Measurements from ENCODE around the gene MGAM2.

Gene MGAM2

DNA sequence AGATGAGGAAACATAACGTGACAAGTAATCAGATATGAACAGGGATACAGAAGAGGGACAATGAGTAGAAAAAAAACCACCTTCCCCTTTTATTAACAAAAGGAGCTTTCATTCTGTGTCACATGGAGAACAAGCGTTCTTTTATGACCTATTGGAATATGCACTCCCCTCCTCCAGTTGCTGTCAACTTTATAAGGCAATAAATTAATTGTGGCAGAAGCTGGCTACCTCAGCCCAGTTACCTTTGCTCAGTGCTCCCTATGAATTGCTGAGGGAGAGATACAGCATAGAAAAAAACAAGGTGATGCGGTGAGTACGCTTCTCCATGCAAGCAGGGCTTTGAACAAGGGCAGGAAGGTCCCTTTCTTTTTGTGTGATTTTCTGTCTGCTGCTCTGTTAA, at the start of gene MGAM2:
Gene MGAM2, plus strand, starts transcription at position 220 of the 400 bp plus-strand sequence. CDS start 5,156 bp downstream, outside the sequence.
- Histone ChIP-seq H3K9ac (ENCODE audit: low read depth, low read length) (no peak within 1 kb of the TSS), H3K9me3 (ENCODE audit: control insufficient read depth, insufficient read depth, low read length) (no peaks in the 10 kb centered on the region), H3K27ac (ENCODE audit: low read depth, low read length) (peak within 1 kb of the TSS; percentile 39), H3K4me3 (ENCODE audit: low read depth, low read length) (no peak within 1 kb of the TSS), H3K4me1 (ENCODE audit: control insufficient read depth, insufficient read depth, low read length) (peaks cover 11% of the 10 kb centered on the region), H3K27me3 (ENCODE audit: control insufficient read depth, insufficient read depth, low read length) (no peaks in the 10 kb centered on the region), H3K36me3 (ENCODE audit: control insufficient read depth, insufficient read depth, low read length) (no peaks in the 10 kb centered on the region)

GRCh38 chr7:142063551-142064442, 47.7 kb upstream of the MGAM2 start:
- Histone ChIP-seq H3K9me3 (ENCODE audit: control insufficient read depth, insufficient read depth, low read length) (no peaks in the 10 kb centered on the region), H3K36me3 (ENCODE audit: control insufficient read depth, insufficient read depth, low read length) (no peaks in the 10 kb centered on the region), H3K4me3 (ENCODE audit: low read depth, low read length) (no peak overlapping the region), H3K27me3 (ENCODE audit: control insufficient read depth, insufficient read depth, low read length) (no peaks in the 10 kb centered on the region), H3K4me1 (ENCODE audit: control insufficient read depth, insufficient read depth, low read length) (no peaks in the 10 kb centered on the region), H3K27ac (ENCODE audit: low read depth, low read length) (no peak overlapping the region), H3K9ac (ENCODE audit: low read depth, low read length) (no peak overlapping the region)

- Histone ChIP-seq H3K4me1 (ENCODE audit: control insufficient read depth, insufficient read depth, low read length) (no peaks in the 10 kb centered on the region), H3K9ac (ENCODE audit: low read depth, low read length) (no peak overlapping the region), H3K9me3 (ENCODE audit: control insufficient read depth, insufficient read depth, low read length) (no peaks in the 10 kb centered on the region), H3K4me3 (ENCODE audit: low read depth, low read length) (no peak overlapping the region), H3K36me3 (ENCODE audit: control insufficient read depth, insufficient read depth, low read length) (no peaks in the 10 kb centered on the region), H3K27me3 (ENCODE audit: control insufficient read depth, insufficient read depth, low read length) (no peaks in the 10 kb centered on the region), H3K27ac (ENCODE audit: low read depth, low read length) (no peak overlapping the region)
Measured at GRCh38 chr7:142066536-142066935, 45.0 kb upstream of the MGAM2 start.

DNA sequence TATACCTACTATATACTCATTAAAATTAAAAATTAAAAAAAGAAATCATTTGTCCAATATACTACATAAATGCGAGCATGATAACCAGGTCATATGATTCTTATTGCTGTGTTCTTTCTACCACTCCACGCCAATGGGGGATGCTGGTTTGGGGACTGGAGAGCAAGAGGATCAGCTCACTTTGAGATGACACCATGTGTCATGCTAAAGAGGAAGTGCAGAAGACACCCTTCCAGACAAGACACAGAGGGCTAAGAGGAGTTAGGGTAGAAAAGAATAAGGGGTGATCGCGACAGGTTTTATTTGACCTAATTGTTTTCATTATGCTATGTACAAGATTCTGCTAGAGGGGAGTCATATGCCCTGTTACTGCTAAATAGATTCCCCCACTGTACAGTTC, 33.8 kb upstream of the MGAM2 start:
- no peak overlapping the region for H3K9ac ChIP-seq (ENCODE audit: low read depth, low read length)
- no peaks in the 10 kb centered on the region for H3K4me1 ChIP-seq (ENCODE audit: control insufficient read depth, insufficient read depth, low read length)
- H3K9me3 ChIP-seq (ENCODE audit: control insufficient read depth, insufficient read depth, low read length) = no peaks in the 10 kb centered on the region
- no peak overlapping the region for H3K4me3 ChIP-seq (ENCODE audit: low read depth, low read length)
- H3K36me3 ChIP-seq (ENCODE audit: control insufficient read depth, insufficient read depth, low read length) = no peaks in the 10 kb centered on the region
- H3K27ac ChIP-seq (ENCODE audit: low read depth, low read length) = no peak overlapping the region
- no peaks in the 10 kb centered on the region for H3K27me3 ChIP-seq (ENCODE audit: control insufficient read depth, insufficient read depth, low read length)

DNA sequence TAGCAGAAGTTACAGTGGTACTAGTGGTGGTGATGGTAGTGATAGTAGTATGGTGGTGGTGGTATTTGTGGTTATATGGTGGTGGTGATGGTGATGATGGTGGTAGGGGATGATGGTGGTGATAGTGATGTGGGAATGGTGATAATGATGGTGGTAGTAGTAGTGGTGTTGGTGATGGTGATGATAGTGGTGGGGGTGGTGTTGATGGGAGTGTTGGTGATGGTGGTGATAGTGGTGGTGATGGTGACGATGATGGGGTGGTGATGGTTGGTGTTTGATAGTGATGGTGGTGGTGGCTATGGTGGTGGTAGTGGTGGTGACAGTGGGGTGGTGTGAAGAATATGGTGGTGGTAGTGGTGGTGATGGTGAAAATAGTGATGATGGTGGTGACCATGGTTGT, 27.9 kb upstream of the MGAM2 start:
- Histone ChIP-seq H3K9ac (ENCODE audit: low read depth, low read length) (no peak overlapping the region), H3K27me3 (ENCODE audit: control insufficient read depth, insufficient read depth, low read length) (no peaks in the 10 kb centered on the region)

DNA sequence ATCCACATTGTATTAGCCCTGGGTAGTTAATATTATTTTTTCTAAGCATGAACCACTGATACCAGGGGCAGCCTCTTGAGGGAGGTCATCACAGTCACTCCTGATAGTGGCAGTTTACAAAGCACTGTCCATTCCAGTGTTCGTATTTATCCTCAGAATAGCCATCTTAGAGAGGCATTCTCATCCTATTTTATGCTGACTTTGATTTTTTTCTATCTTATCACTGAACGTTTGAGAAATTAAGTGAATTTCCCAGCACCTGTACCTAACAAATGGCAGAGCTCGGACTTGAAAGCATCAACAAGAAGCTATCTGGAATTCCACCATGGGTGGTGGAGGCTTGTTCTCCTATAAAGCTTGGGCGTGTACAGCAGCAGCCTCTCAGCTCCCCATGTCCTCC, 26.1 kb upstream of the MGAM2 start:
- Histone ChIP-seq H3K9me3 (ENCODE audit: control insufficient read depth, insufficient read depth, low read length) (no peaks in the 10 kb centered on the region), H3K4me3 (ENCODE audit: low read depth, low read length) (no peak overlapping the region)

More for the DNA sequence above, 27.9 kb upstream of the MGAM2 start:
- no peak overlapping the region for H3K27ac ChIP-seq (ENCODE audit: low read depth, low read length)
- H3K4me1 ChIP-seq (ENCODE audit: control insufficient read depth, insufficient read depth, low read length) = no peaks in the 10 kb centered on the region
- no peaks in the 10 kb centered on the region for H3K36me3 ChIP-seq (ENCODE audit: control insufficient read depth, insufficient read depth, low read length)
- H3K9me3 ChIP-seq (ENCODE audit: control insufficient read depth, insufficient read depth, low read length) = no peaks in the 10 kb centered on the region
- no peak overlapping the region for H3K4me3 ChIP-seq (ENCODE audit: low read depth, low read length)

DNA sequence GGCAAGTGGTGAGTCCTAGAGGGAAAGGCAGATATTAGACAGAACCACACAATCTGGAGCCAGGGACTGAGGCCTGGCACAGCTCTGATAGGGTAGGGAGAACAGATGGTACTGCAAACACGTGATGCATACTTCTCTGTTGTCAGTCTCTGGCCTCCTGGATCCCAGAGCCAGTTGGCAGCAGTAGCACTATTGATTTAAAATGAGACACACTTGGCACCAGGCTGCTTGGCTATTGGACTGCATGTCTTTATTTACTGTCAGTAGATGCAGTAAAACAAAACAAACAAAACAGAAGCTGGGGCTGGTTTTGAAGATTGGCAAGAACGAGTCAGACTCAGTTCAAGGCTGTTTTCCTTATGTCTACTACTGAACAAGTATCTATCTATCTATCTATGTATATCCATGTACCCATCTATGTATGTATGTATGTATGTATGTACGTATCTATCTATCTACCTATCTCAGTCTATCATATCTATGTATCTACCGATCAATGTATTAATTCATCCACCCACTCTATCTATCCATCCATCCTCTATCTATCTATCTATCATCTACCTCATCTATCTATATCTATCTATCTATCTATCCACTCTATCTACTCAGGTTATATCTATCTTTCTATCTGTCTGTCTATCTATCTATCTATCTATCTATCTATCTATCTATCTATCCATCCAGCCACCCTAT, 23.4 kb upstream of the MGAM2 start:
- Histone ChIP-seq H3K27ac (ENCODE audit: low read depth, low read length) (no peak overlapping the region), H3K9ac (ENCODE audit: low read depth, low read length) (no peak overlapping the region), H3K27me3 (ENCODE audit: control insufficient read depth, insufficient read depth, low read length) (no peaks in the 10 kb centered on the region), H3K36me3 (ENCODE audit: control insufficient read depth, insufficient read depth, low read length) (no peaks in the 10 kb centered on the region), H3K9me3 (ENCODE audit: control insufficient read depth, insufficient read depth, low read length) (no peaks in the 10 kb centered on the region), H3K4me1 (ENCODE audit: control insufficient read depth, insufficient read depth, low read length) (no peaks in the 10 kb centered on the region), H3K4me3 (ENCODE audit: low read depth, low read length) (no peak overlapping the region)

More for the DNA sequence above, 26.1 kb upstream of the MGAM2 start:
- Histone ChIP-seq H3K27me3 (ENCODE audit: control insufficient read depth, insufficient read depth, low read length) (no peaks in the 10 kb centered on the region), H3K4me1 (ENCODE audit: control insufficient read depth, insufficient read depth, low read length) (no peaks in the 10 kb centered on the region), H3K36me3 (ENCODE audit: control insufficient read depth, insufficient read depth, low read length) (no peaks in the 10 kb centered on the region), H3K27ac (ENCODE audit: low read depth, low read length) (no peak overlapping the region), H3K9ac (ENCODE audit: low read depth, low read length) (no peak overlapping the region)

GRCh38 chr7:142089035-142089434, 22.5 kb upstream of the MGAM2 start:
- no peaks in the 10 kb centered on the region for H3K4me1 ChIP-seq (ENCODE audit: control insufficient read depth, insufficient read depth, low read length)
- H3K9ac ChIP-seq (ENCODE audit: low read depth, low read length) = no peak overlapping the region
- no peaks in the 10 kb centered on the region for H3K9me3 ChIP-seq (ENCODE audit: control insufficient read depth, insufficient read depth, low read length)
- H3K36me3 ChIP-seq (ENCODE audit: control insufficient read depth, insufficient read depth, low read length) = no peaks in the 10 kb centered on the region
- H3K27ac ChIP-seq (ENCODE audit: low read depth, low read length) = no peak overlapping the region
- H3K27me3 ChIP-seq (ENCODE audit: control insufficient read depth, insufficient read depth, low read length) = no peaks in the 10 kb centered on the region
- H3K4me3 ChIP-seq (ENCODE audit: low read depth, low read length) = no peak overlapping the region

GRCh38 chr7:142091961-142092360, 19.6 kb upstream of the MGAM2 start:
- Histone ChIP-seq H3K36me3 (ENCODE audit: control insufficient read depth, insufficient read depth, low read length) (no peaks in the 10 kb centered on the region), H3K4me1 (ENCODE audit: control insufficient read depth, insufficient read depth, low read length) (no peaks in the 10 kb centered on the region), H3K27me3 (ENCODE audit: control insufficient read depth, insufficient read depth, low read length) (no peaks in the 10 kb centered on the region), H3K27ac (ENCODE audit: low read depth, low read length) (no peak overlapping the region), H3K4me3 (ENCODE audit: low read depth, low read length) (no peak overlapping the region), H3K9me3 (ENCODE audit: control insufficient read depth, insufficient read depth, low read length) (no peaks in the 10 kb centered on the region), H3K9ac (ENCODE audit: low read depth, low read length) (no peak overlapping the region)

- H3K9me3 ChIP-seq (ENCODE audit: control insufficient read depth, insufficient read depth, low read length) = no peaks in the 10 kb centered on the region
- no peaks in the 10 kb centered on the region for H3K36me3 ChIP-seq (ENCODE audit: control insufficient read depth, insufficient read depth, low read length)
- no peak overlapping the region for H3K9ac ChIP-seq (ENCODE audit: low read depth, low read length)
- no peaks in the 10 kb centered on the region for H3K4me1 ChIP-seq (ENCODE audit: control insufficient read depth, insufficient read depth, low read length)
- H3K27me3 ChIP-seq (ENCODE audit: control insufficient read depth, insufficient read depth, low read length) = no peaks in the 10 kb centered on the region
- no peak overlapping the region for H3K4me3 ChIP-seq (ENCODE audit: low read depth, low read length)
- H3K27ac ChIP-seq (ENCODE audit: low read depth, low read length) = no peak overlapping the region
Measured at GRCh38 chr7:142094861-142095260, 16.7 kb upstream of the MGAM2 start.

DNA sequence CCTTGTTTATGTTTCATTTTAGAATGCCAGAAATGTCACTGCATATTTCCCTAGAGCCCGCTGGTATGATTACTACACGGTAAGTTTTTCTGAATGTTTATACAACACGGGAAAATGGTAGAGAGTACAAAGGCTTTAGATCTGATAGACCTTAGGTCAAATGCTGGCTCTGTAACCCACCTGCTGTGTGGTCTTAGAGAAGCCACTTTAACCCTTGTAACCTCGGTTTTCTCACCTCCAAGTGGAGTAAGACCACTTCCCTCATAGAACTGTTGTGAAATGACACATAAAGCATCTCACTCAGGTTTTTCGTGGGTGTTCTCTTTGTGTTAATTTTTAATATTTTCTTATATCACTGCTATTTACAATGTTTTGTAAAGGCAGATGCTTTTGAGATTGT, 13.9 kb upstream of the MGAM2 start:
- Histone ChIP-seq H3K36me3 (ENCODE audit: control insufficient read depth, insufficient read depth, low read length) (no peaks in the 10 kb centered on the region), H3K27me3 (ENCODE audit: control insufficient read depth, insufficient read depth, low read length) (no peaks in the 10 kb centered on the region), H3K9ac (ENCODE audit: low read depth, low read length) (no peak overlapping the region), H3K4me1 (ENCODE audit: control insufficient read depth, insufficient read depth, low read length) (no peaks in the 10 kb centered on the region), H3K9me3 (ENCODE audit: control insufficient read depth, insufficient read depth, low read length) (no peaks in the 10 kb centered on the region), H3K4me3 (ENCODE audit: low read depth, low read length) (no peak overlapping the region), H3K27ac (ENCODE audit: low read depth, low read length) (no peak overlapping the region)
